NT2/D1 (cell line): ENCODE data around the gene MOGAT3.

Experiments
- DNase-seq: peaks from one replicate; pipeline ENCODE4 v3.0.0-alpha.2; 2011; ENCODE audit warnings: low read depth, low spot score
- H3K27me3 ChIP-seq: 2 replicates; pipeline ENCODE4 v1.6.0; 2011; ENCODE audit warnings: mild to moderate bottlenecking; ENCODE audit not compliant: insufficient read length, insufficient read depth
- H3K36me3 ChIP-seq: 2 replicates; pipeline ENCODE4 v1.6.1; 2011; ENCODE audit warnings: mild to moderate bottlenecking, low read length, mixed read lengths; ENCODE audit not compliant: insufficient read depth, insufficient read length
- H3K4me1 ChIP-seq: 2 replicates; pipeline ENCODE4 v1.5.1; 2011; ENCODE audit not compliant: insufficient read depth, insufficient read length
- H3K4me3 ChIP-seq: 2 replicates; pipeline ENCODE4 v1.5.1; 2011; ENCODE audit warnings: low read depth; ENCODE audit not compliant: insufficient read length
- H3K9ac ChIP-seq: 2 replicates; pipeline ENCODE4 v1.6.0; 2011; ENCODE audit warnings: low read depth; ENCODE audit not compliant: insufficient read length
- H3K9me3 ChIP-seq: 2 replicates; pipeline ENCODE4 v1.5.1; 2011; ENCODE audit warnings: mild to moderate bottlenecking, low read length; ENCODE audit not compliant: insufficient read depth
- SUZ12 ChIP-seq: IDR thresholded peaks from 2 replicates; pipeline ENCODE4 v1.6.1; 2011; ENCODE audit not compliant: insufficient read length, insufficient read depth; ENCODE audit errors: extremely low read depth
- YY1 ChIP-seq: IDR thresholded peaks from 2 replicates; pipeline ENCODE4 v1.6.1; 2011; ENCODE audit not compliant: insufficient read length, insufficient read depth
- ZNF274 ChIP-seq: IDR thresholded peaks from 2 replicates; pipeline ENCODE4 v1.6.1; 2011; ENCODE audit warnings: mild to moderate bottlenecking, low read depth, low read length

The MOGAT3 gene

DNA sequence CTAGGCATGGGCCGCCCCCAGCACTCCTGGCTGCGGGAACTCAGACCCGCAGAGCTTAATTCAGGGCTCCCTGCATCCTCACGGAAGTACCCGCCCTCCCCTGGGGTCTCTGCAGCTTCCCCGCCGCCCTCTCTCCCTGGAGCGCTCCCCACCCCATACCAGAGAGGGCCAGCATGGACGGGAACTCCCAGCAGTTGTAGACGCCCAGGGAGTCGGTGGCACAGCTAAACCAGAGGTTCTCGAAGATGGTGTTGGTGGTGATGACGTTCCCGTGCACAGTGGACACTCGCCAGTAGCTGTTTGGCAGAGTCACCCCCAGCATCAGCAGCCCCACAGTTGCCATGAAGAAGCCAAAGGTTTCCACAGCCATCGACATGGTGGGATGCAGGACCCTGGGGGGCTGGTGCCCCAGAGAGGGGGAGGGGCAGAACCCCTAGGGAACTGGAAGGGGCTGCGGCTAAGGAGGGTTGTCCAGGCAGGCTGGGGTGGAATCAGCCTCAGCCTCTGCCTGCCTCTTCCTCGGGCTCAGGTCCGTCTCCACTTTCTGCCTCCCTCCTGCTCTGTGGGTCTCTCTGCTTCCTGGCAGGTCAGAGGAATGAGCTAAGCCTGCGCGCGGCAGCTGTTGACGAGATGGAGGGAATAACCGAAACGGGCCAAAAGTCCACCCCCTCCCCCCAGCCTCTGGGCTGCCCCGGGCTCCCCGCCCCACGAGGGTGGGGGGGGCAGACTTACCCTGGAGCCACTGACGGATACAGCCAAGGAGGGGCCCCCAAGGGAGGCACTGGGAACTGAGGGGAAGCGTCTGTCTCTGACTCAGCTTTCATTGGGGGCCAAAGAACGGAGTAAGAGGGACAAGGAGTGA, 36.6 kb upstream of the MOGAT3 start, which contains the start of gene CLDN15:
Gene CLDN15 (minus strand): TSS at position 597 of the 862 bp plus-strand sequence. CDS start 221 bp downstream, at position 376.
- peak within 1 kb of the TSS; percentile 18 for H3K9ac ChIP-seq

DNA sequence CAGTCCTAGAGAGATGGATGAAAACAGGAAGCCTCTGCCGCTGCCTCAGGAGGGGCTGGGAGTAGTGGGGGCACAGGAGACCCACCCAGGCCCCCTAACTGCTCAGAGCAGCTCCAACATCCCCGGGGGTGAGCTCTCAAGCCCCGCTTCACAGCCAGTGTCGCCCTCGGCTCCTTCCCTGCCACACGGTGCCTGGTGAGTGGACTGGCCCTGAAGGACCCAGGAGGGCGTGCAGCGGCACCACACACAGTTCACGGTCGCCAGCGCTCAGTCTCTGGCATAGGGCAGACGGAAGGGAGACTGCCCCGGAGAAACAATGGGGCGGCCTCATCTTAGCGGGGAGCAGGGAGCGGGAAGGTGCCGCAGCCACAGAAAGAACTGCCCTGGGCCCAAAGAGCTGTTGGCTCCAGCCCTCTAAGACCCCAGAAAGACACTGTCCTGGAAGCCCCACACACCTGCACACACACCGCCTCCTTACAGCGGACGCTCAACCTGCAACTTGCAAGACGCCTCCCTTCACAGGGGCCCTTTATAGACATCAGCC, 35.5 kb upstream of the MOGAT3 start:
- TF ChIP-seq ZNF274: no peak
- no peak for TF ChIP-seq SUZ12
- no peak for TF ChIP-seq YY1
- no peaks in the 10 kb centered on the region for H3K9me3 ChIP-seq
- DNase-seq: no peak
- no peak overlapping the region for H3K4me3 ChIP-seq
- H3K4me1 ChIP-seq: peaks cover 14% of the 10 kb centered on the region
- H3K27me3 ChIP-seq: no peaks in the 10 kb centered on the region
- no peak overlapping the region for H3K9ac ChIP-seq
- peaks cover 34% of the 10 kb centered on the region for H3K36me3 ChIP-seq

More for the DNA sequence above, 36.6 kb upstream of the MOGAT3 start, which contains the start of gene CLDN15:
- Histone ChIP-seq H3K36me3 (peaks cover 34% of the 10 kb centered on the region), H3K27me3 (no peaks in the 10 kb centered on the region), H3K9me3 (no peaks in the 10 kb centered on the region), H3K4me3 (no peak within 1 kb of the TSS), H3K4me1 (peaks cover 10% of the 10 kb centered on the region)
- no peak for DNase-seq
- TF ChIP-seq YY1: no peak
- no peak for TF ChIP-seq SUZ12
- no peak for TF ChIP-seq ZNF274

DNA sequence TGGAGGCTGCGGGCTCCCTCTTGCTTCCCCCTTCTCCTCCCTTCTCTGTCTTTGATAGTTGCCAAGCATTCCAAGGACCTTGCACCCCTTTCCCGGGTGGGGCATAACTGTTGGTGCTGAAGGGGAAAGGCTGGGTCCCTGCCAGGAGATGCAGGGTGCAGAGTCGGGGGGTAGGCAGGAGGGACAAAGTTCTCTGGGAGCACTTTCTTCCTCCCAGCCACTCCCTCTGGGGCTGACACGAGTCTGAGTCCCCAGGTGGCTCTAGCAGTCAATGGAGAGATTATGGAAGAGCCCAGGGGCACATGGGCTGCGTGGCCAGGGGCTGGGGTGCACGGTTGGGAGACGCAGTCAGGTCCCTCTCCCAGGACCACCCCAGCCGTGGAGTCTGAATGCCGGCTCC, 34.7 kb upstream of the MOGAT3 start:
- peaks cover 28% of the 10 kb centered on the region for H3K36me3 ChIP-seq
- TF ChIP-seq YY1 (no peak), ZNF274 (no peak)
- no peaks in the 10 kb centered on the region for H3K27me3 ChIP-seq
- DNase-seq: no peak
- H3K9ac ChIP-seq: no peak overlapping the region
- no peaks in the 10 kb centered on the region for H3K9me3 ChIP-seq
- peaks cover 20% of the 10 kb centered on the region for H3K4me1 ChIP-seq
- no peak overlapping the region for H3K4me3 ChIP-seq

DNA sequence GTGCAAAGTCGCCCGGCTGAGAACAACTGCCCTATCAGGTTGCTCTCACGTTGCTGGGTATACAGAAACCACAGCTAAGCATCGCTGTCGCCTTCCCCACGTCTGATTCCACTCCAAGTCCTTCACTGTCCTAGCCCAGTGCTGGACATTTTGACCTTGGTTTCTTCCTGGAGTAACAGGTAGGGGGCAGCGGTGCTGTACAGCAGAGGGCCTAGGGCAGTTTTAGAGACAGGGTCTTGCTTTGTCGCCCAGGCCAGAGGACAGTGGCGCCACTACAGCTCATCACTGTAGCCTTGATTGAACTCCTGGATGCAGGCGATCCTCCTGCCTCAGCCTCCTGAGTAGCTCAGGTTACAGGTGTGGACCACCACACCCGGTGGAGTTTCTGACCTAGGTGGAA, 34.2 kb upstream of the MOGAT3 start:
- H3K27me3 ChIP-seq: no peaks in the 10 kb centered on the region

DNA sequence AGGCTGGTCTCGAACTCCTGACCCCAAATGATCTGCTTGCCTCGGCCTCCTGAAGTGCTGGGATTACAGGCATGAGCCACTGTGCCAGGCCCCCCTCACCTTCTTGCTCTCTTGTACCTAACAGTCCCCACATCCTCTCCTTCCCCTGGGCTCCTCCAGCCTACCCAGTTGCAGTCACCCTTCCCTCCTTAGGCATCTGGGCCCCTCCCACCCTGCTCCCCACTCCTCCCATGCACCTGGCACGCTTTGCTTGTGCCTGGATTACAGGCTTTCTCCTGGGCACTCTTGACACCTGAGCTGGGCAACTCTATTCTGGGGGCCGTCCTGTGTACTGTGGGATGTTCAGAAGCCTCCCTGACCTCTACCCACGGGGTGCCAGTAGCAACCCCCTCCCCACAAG, 33.8 kb upstream of the MOGAT3 start:
- peaks cover 20% of the 10 kb centered on the region for H3K36me3 ChIP-seq
- no peak for DNase-seq
- peaks cover 22% of the 10 kb centered on the region for H3K4me1 ChIP-seq

More for the DNA sequence above, 34.2 kb upstream of the MOGAT3 start:
- H3K9me3 ChIP-seq: no peaks in the 10 kb centered on the region
- peaks cover 22% of the 10 kb centered on the region for H3K4me1 ChIP-seq
- no peak overlapping the region for H3K9ac ChIP-seq
- no peak for DNase-seq
- H3K36me3 ChIP-seq: peaks cover 24% of the 10 kb centered on the region
- no peak for TF ChIP-seq SUZ12
- H3K4me3 ChIP-seq: no peak overlapping the region

DNA sequence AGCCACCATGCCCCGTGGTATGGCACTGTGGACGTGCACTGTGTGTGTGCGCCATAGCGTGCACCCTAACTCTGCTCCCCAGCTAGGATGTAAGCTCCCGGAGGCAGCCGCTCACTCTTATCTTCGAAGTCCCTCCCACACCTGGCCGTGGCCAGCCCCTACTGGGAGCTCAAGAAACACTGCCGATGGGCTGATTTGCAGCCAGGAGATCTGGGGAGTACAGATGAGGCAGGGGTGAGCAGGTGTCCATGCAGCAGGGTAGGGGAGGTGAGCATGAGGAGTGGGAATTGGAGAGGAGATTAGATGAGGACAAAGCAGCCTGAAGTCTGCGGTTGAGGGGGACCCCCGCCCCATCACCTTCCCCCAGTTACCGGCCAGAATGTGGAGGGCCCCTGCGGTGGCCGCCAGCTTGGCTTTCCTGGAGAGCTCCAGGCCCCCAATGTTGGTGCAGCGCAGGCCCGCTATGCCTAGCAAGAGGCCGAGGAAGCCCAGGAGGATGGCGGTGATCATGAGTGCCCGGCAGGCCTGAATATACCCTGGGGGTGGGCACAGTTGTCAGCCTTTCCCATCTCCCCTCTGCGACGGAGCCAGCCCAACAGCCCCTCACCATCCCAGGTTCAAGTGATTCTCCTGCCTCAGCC, 33.2 kb upstream of the MOGAT3 start:
- DNase-seq: no peak
- H3K27me3 ChIP-seq: no peaks in the 10 kb centered on the region
- H3K36me3 ChIP-seq: peaks cover 15% of the 10 kb centered on the region
- no peak overlapping the region for H3K9ac ChIP-seq
- peaks cover 18% of the 10 kb centered on the region for H3K4me1 ChIP-seq
- H3K9me3 ChIP-seq: no peaks in the 10 kb centered on the region
- TF ChIP-seq ZNF274 (no peak), SUZ12 (no peak), YY1 (no peak)
- no peak overlapping the region for H3K4me3 ChIP-seq

More for the DNA sequence above, 33.8 kb upstream of the MOGAT3 start:
- no peaks in the 10 kb centered on the region for H3K27me3 ChIP-seq
- H3K9ac ChIP-seq: no peak overlapping the region
- no peaks in the 10 kb centered on the region for H3K9me3 ChIP-seq
- no peak overlapping the region for H3K4me3 ChIP-seq
- TF ChIP-seq YY1: no peak
- no peak for TF ChIP-seq SUZ12
- no peak for TF ChIP-seq ZNF274

DNA sequence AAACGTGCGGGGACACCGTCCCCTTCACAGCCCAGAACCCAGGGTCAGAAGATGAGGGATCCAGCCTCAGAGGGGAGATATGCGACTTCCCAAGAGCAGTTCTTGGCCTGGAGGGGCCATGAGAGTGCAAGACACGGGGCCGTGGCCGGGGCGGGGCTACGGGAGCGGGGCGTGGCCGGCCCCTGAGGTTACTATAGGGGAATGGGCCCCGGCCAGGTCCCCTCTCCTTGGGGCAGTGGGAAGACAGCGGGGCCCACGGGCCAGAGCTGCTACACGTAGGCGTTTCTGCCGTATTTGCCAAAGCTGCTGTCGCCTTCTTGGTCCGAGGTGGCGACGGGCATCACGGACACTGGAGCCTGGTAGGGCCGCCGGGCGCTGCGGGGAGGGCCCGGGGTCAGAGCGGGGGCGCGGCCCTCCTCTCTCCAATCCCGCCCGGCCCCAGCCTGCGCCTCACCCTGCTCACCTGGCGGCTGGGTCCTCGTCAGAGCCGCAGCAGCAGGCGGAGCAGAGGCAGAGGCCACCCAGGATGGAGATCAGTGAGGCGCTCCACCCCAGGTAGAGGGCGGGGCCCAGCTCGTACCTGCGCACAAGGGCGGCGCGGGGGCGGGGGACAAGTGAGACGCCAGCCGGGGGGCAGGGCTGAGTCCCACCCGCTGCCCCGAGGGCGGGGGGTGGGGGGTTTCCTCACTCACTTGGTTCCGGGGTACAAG, 31.5 kb upstream of the MOGAT3 start:
- TF ChIP-seq ZNF274: no peak
- TF ChIP-seq YY1: no peak
- Histone ChIP-seq H3K9ac (peak overlapping the region; percentile 67), H3K27me3 (no peaks in the 10 kb centered on the region), H3K9me3 (no peaks in the 10 kb centered on the region), H3K4me1 (peaks cover 12% of the 10 kb centered on the region), H3K4me3 (peak overlapping the region; percentile 30), H3K36me3 (peaks cover 19% of the 10 kb centered on the region)
- no peak for DNase-seq
